ENCODE results near the gene OR4S2.

OR4S2 gene, protein sequence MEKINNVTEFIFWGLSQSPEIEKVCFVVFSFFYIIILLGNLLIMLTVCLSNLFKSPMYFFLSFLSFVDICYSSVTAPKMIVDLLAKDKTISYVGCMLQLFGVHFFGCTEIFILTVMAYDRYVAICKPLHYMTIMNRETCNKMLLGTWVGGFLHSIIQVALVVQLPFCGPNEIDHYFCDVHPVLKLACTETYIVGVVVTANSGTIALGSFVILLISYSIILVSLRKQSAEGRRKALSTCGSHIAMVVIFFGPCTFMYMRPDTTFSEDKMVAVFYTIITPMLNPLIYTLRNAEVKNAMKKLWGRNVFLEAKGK

DNA sequence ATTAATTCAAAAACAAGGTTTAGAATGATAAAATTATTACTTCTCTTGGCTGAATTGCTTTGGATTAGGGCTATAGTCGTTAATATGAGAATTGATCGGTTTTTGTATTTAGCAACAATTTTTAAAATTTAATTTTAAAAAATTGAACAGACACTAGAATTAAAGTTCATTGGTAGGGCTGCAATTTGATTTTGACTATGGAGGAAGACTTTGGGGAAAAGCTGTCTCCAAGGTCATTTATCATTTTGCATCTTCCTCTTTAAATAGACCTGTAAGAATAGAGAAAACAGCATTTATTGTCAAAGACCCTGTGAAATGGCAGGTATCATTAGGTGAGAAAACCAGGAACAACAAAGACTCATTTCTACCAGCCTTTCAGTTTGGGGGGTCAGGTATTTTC, at the start of gene OR4S2:
TSS of gene OR4S2 (plus strand) at position 301 of the 400 bp plus-strand sequence. CDS start 2,577 bp downstream, outside the sequence.
- H4K20me1 ChIP-seq (ENCODE audit: control insufficient read depth, insufficient read depth, low read depth, low read length): no peaks in the 10 kb centered on the region
- H3K4me2 ChIP-seq (ENCODE audit: low read length): no peak within 1 kb of the TSS
- H3K4me1 ChIP-seq (ENCODE audit: control insufficient read depth, low read length): no peaks in the 10 kb centered on the region
- H3K4me3 ChIP-seq (ENCODE audit: low read length): no peak within 1 kb of the TSS
- H3K9me3 ChIP-seq (ENCODE audit: control insufficient read depth, insufficient read depth, low read length): no peaks in the 10 kb centered on the region
- H3K36me3 ChIP-seq (ENCODE audit: control insufficient read depth, low read length): no peaks in the 10 kb centered on the region
- no peaks in the 10 kb centered on the region for H3K27me3 ChIP-seq (ENCODE audit: control insufficient read depth, low read length)
- TF ChIP-seq, protein P1, sequence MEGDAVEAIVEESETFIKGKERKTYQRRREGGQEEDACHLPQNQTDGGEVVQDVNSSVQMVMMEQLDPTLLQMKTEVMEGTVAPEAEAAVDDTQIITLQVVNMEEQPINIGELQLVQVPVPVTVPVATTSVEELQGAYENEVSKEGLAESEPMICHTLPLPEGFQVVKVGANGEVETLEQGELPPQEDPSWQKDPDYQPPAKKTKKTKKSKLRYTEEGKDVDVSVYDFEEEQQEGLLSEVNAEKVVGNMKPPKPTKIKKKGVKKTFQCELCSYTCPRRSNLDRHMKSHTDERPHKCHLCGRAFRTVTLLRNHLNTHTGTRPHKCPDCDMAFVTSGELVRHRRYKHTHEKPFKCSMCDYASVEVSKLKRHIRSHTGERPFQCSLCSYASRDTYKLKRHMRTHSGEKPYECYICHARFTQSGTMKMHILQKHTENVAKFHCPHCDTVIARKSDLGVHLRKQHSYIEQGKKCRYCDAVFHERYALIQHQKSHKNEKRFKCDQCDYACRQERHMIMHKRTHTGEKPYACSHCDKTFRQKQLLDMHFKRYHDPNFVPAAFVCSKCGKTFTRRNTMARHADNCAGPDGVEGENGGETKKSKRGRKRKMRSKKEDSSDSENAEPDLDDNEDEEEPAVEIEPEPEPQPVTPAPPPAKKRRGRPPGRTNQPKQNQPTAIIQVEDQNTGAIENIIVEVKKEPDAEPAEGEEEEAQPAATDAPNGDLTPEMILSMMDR (IDR thresholded peaks at IDR 0.05; ENCODE audit: low read depth, low read length, poor library complexity, severe bottlenecking): no peak
- TF ChIP-seq EZH2phosphoT487 (IDR thresholded peaks at IDR 0.05; ENCODE audit: borderline replicate concordance, low read length): no peak
- no peaks in the 10 kb centered on the region for H3K9me2 ChIP-seq (replicated peaks; ENCODE audit: control insufficient read depth, low read length)
- no peak within 1 kb of the TSS for H3K27ac ChIP-seq (ENCODE audit: low read depth, low read length)
- no peaks in the 10 kb centered on the region for H3K79me2 ChIP-seq (ENCODE audit: control insufficient read depth, low read length)
- H3F3A ChIP-seq (ENCODE audit: control insufficient read depth, insufficient read depth): no peaks in the 10 kb centered on the region

DNA sequence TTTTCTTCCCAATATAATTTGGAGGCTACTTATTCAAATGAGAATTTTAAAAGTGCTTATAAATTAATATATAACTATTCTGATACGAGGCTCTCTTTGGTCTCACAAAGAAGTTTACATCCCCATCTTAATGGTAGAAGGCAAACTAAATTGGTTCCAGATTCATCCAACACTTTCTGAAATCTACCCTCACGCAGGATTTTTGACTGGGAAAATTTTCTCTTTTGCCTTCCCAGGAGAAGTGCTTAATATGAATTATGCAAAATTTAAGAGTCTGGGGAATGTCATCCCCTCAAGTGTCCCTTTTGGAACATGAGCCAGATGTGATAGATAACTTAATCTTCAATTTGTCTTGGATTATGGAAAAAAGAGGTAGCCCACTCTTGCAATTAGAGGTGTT, 40.6 kb upstream of the OR4S2 start, which contains the start of gene OR4C11:
TSS of gene OR4C11 (minus strand) at position 101 of the 400 bp plus-strand sequence. CDS start 3,272 bp downstream, outside the sequence.
- H3K27me3 ChIP-seq (ENCODE audit: control insufficient read depth, low read length): no peaks in the 10 kb centered on the region
- H3K9me3 ChIP-seq (ENCODE audit: control insufficient read depth, insufficient read depth, low read length): no peaks in the 10 kb centered on the region
- H3K79me2 ChIP-seq (ENCODE audit: control insufficient read depth, low read length): no peaks in the 10 kb centered on the region
- no peak within 1 kb of the TSS for H3K4me2 ChIP-seq (ENCODE audit: low read length)
- no peaks in the 10 kb centered on the region for H3F3A ChIP-seq (ENCODE audit: control insufficient read depth, insufficient read depth)
- H3K27ac ChIP-seq (ENCODE audit: low read depth, low read length): no peak within 1 kb of the TSS
- H3K4me3 ChIP-seq (ENCODE audit: low read length): no peak within 1 kb of the TSS
- H3K9me2 ChIP-seq (replicated peaks; ENCODE audit: control insufficient read depth, low read length): no peaks in the 10 kb centered on the region
- no peak for TF ChIP-seq EZH2phosphoT487 (IDR thresholded peaks at IDR 0.05; ENCODE audit: borderline replicate concordance, low read length)
- TF ChIP-seq, protein P1 (IDR thresholded peaks at IDR 0.05; ENCODE audit: low read depth, low read length, poor library complexity, severe bottlenecking): no peak
- no peaks in the 10 kb centered on the region for H4K20me1 ChIP-seq (ENCODE audit: control insufficient read depth, insufficient read depth, low read depth, low read length)
- no peaks in the 10 kb centered on the region for H3K36me3 ChIP-seq (ENCODE audit: control insufficient read depth, low read length)
- no peaks in the 10 kb centered on the region for H3K4me1 ChIP-seq (ENCODE audit: control insufficient read depth, low read length)

DNA sequence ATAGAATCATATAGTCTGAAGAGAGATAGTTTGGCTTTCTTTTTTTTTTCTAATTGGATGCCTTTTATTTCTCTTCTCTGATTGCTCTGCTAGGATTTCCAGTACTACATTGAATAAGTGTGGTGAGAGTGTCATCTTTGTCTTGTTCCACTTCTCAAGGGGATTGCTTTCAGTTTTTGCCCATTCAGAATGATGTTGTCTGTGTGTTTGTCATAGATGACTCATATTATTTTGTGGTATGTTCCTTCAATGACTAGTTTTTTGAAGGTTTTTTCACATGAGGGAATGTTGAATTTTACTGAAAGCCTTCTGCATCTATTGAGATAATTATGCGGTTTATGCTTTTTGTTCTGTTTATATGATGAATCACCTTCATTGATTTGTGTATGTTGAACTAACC, 23.6 kb upstream of the OR4S2 start:
- Histone ChIP-seq H4K20me1 (ENCODE audit: control insufficient read depth, insufficient read depth, low read depth, low read length) (no peaks in the 10 kb centered on the region), H3K36me3 (ENCODE audit: control insufficient read depth, low read length) (no peaks in the 10 kb centered on the region), H3K27ac (ENCODE audit: low read depth, low read length) (no peak overlapping the region), H3F3A (ENCODE audit: control insufficient read depth, insufficient read depth) (no peaks in the 10 kb centered on the region), H3K79me2 (ENCODE audit: control insufficient read depth, low read length) (no peaks in the 10 kb centered on the region), H3K4me2 (ENCODE audit: low read length) (no peak overlapping the region), H3K4me3 (ENCODE audit: low read length) (no peak overlapping the region), H3K9me2 (replicated peaks; ENCODE audit: control insufficient read depth, low read length) (no peaks in the 10 kb centered on the region), H3K9me3 (ENCODE audit: control insufficient read depth, insufficient read depth, low read length) (peaks cover 3% of the 10 kb centered on the region; the same call in 1 of the 2 replicates), H3K27me3 (ENCODE audit: control insufficient read depth, low read length) (no peaks in the 10 kb centered on the region), H3K4me1 (ENCODE audit: control insufficient read depth, low read length) (no peaks in the 10 kb centered on the region)
- TF ChIP-seq EZH2phosphoT487 (IDR thresholded peaks at IDR 0.05; ENCODE audit: borderline replicate concordance, low read length): no peak
- TF ChIP-seq, protein P1 (IDR thresholded peaks at IDR 0.05; ENCODE audit: low read depth, low read length, poor library complexity, severe bottlenecking): no peak
